ENCODE results near the gene PYGL.

Gene PYGL

DNA sequence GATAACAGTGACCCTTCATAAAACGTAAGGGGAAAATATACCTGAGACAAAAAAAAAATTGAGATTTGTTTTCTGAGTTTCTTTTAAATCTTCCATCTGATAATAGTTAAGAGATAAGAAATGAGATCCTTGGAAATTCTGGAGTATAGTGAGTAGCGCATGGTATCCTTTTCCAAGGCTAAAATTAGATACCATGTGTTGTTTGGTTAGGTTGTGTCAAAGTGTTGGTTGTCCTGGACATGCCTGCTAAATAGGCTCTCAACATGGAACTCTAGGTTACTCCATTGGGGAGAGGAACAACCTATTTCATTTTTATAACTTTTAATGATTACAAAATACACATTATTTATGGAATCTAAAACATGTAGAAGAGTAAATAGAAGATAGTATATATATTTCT lies 14.8 kb downstream of the PYGL start:
- TF ChIP-seq, protein P1, sequence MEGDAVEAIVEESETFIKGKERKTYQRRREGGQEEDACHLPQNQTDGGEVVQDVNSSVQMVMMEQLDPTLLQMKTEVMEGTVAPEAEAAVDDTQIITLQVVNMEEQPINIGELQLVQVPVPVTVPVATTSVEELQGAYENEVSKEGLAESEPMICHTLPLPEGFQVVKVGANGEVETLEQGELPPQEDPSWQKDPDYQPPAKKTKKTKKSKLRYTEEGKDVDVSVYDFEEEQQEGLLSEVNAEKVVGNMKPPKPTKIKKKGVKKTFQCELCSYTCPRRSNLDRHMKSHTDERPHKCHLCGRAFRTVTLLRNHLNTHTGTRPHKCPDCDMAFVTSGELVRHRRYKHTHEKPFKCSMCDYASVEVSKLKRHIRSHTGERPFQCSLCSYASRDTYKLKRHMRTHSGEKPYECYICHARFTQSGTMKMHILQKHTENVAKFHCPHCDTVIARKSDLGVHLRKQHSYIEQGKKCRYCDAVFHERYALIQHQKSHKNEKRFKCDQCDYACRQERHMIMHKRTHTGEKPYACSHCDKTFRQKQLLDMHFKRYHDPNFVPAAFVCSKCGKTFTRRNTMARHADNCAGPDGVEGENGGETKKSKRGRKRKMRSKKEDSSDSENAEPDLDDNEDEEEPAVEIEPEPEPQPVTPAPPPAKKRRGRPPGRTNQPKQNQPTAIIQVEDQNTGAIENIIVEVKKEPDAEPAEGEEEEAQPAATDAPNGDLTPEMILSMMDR (IDR thresholded peaks at IDR 0.05): no peak

DNA sequence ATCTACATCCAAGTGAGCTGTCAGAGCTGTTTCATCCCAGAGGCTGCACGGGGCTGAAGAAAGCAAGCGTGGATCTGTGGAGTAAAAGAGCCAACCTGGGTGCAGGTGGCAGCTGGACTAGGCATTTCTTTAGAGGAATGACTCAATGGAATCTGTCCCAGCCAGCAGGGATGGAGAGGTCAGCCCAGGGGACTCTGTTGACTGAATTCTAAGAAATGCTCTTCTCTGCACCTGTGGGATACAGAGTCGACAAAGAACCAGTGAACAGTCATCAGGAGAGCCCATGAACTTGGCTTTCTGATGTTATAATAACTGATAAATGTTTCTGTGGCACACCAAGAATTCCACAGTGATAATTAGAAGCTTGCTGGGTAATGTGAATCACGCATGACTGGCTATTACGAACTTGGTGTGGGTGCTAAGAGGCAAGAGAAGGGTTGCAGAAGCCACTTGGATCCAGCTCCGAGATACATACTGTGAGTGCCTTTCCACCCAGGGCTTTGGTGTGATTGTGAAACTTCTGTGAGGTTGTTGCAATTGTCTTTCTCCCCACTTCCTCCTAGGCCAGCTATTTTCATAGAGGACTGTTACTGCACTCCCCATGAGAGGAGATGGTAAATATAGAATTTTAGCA lies 16.2 kb downstream of the PYGL start:
- TF ChIP-seq, protein P1 (IDR thresholded peaks at IDR 0.05): no peak

DNA sequence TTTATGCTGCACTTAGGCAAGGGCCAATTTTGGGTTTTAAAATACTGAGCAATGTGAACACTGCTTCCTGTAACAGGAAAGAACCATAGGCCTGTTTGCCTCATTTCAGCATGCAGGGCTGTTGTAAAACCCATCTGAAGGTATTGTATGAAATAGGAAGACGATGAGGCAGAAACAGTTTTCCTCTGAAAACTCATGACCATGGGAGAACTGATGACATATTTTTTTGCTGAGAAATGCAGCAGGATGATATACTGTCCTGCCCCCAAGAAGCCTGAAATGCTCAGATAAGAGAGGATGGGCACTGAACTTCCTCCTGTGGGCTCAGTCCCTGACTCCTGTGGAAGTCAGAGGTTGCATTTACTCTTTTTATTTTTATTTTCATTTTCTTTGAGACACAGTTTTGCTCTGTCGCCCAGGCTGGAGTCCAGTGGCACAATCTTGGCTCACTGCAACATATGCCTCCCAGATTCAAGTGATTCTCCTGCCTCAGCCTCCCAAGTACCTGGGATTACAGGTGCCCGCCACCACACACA lies 17.4 kb downstream of the PYGL start:
- TF ChIP-seq, protein P1 (IDR thresholded peaks at IDR 0.05): no peak

DNA sequence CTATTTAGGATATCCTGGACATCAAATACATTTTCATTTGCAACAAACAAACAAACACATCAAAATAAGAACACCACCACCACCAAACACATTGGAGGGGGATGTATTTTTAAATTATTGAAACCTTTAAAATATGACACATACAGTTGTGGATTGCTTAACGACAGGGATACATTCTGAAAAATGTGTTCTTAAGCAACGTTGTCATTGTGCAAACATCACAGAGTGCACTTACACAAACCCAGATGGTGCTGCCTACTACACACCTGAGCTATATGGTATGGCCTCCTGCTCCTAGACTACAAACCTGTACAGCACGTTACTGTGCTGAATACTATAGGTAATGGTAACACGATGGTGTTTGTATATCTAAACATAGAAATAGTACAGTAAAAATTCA lies 19.4 kb downstream of the PYGL start:
- TF ChIP-seq, protein P1 (IDR thresholded peaks at IDR 0.05): no peak

DNA sequence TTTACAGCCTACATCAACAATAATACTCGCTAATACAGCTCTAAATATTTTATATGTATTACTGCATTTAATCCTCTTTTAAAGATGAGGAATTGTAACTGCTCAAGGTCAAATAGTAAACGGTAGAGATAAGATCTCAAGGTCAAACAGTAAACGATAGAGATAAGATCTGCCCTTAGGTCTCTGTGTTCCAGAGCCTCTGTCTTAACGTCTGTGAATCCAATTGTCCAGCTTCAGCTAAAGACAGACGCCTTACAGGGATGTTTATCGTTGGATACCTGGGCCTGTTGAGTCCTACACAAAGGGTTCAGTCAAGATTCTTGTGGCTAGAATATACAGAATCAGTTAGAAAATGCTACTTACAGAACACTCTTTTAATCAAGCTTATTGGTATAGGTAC lies 20.0 kb downstream of the PYGL start:
- TF ChIP-seq, protein P1 (IDR thresholded peaks at IDR 0.05): no peak

DNA sequence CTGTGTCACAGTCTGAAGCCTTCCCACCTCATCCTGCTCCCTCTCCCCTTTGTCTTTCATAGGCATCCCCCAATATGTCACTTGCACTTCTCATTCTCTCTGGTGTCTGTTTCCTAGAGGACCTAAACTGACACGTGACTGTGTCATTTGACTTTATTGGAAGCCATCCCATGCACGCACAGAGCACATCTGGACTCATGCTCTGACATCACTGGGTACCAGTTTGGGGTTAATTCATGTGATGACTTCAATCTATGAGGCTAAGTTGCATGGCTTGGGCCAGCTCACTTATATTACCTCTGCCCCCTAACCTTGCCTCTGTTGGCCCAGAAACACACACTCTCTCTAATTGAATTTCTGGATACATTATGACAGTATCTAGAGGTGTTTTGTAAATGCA lies 21.5 kb downstream of the PYGL start:
- TF ChIP-seq, protein P1 (IDR thresholded peaks at IDR 0.05): no peak

DNA sequence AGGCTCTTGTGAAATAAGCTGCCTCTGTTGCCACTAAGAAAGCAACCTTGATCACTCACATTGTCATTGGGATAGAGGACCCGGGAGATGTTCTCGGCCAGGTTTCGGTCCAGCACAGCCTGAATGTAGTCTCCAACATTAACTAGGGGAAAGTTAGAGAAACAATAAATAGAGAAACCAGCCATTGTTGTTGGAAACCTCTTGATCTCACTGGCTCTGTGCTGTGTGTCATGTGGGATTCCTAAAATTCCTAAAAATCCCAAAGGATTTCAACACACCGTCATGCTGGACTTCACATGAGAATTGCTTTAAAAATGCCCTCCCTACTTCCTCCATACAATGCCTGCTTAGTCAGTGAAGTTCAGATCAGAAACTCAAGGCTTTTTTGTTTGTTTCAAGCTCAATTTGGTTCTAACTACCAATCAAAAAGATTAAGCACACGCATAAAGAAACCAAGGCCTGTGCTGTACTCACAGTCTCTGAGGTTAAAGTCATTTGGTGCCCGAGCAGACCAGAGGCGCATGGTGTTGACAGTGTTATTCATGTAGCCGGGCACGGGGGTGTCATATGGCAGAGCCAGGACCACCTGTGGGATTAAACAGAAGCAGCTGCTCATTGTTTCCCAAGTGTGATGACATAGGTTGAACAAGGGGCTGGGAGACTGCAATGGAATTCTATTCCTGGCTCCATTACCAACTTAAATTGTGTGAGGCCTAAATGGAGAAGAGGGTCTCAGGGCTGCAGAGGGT lies 23.6 kb downstream of the PYGL start:
- TF ChIP-seq, protein P1 (IDR thresholded peaks at IDR 0.05): no peak

All from LNCAP (cell line).